Chondrocyte (in vitro differentiated cells): ENCODE data around the gene TEX53. TPM values are rescaled to one million over a fixed set of nuclear protein-coding genes. Genes with fewer than 3 reads are reported as not detected.
A peak's percentile ranks its signal among the peaks of the same experiment; 100 is the strongest.

Experiments used
- DNase-seq: peaks from one replicate; pipeline ENCODE4 v3.0.0; 2021; ENCODE audit warnings: mixed read lengths, low spot score
- H3K27ac Mint-ChIP-seq: one replicate; pipeline ENCODE4 v1.8.0; 2021; ENCODE audit warnings: mild to moderate bottlenecking, moderate library complexity, mixed read lengths; ENCODE audit not compliant: unreplicated experiment
- H3K27me3 Mint-ChIP-seq: 2 replicates; pipeline ENCODE4 v1.8.0; 2021; ENCODE audit warnings: low read depth, mixed read lengths
- H3K36me3 Mint-ChIP-seq: 2 replicates; pipeline ENCODE4 v1.8.0; 2021; ENCODE audit warnings: low read depth, mixed read lengths
- H3K4me1 Mint-ChIP-seq: 2 replicates; pipeline ENCODE4 v1.8.0; 2021; ENCODE audit warnings: low read depth, mild to moderate bottlenecking, mixed read lengths
- H3K4me3 Mint-ChIP-seq: one replicate; pipeline ENCODE4 v1.8.0; 2021; ENCODE audit warnings: mild to moderate bottlenecking, moderate library complexity, mixed read lengths; ENCODE audit not compliant: unreplicated experiment
- H3K9me3 Mint-ChIP-seq: 2 replicates; pipeline ENCODE4 v1.8.0; 2021; ENCODE audit warnings: low read depth, mixed read lengths
- total RNA-seq: library from RNA; stranded (reverse); gene quantifications from 3 replicates; pipeline ENCODE4 v1.2.1, GENCODE V29; 2021
- TF ChIP-seq, protein P1 (sequence below): fragments of 200-600 bp; sonication (generic); IDR thresholded peaks from 2 replicates; pipeline ENCODE4 v1.5.0; 2021; ENCODE audit warnings: antibody characterized with exemption, mild to moderate bottlenecking, moderate library complexity

Gene TEX53
- total RNA-seq, 1 donor from 2014 or later = not detected

DNA sequence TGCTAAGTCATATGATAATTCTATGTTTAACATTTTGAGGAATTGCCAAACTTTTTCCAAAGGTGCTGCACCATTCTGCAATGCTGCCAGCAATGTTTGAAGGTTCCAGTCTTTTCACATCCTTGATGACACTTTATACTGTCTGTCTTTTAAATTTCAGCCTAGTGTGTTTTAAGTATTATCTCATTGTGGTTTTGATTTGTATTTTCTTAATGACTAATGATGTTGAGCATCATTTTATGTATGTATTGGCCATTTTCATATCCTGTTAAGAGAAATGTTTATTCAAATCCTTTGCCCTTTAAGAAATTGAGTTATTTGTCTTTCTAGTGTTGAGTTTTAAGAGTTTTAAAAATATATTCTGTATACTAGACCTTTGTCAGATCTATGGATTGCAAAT lies 29.4 kb upstream of the TEX53 start:
- no peak overlapping the region for H3K27ac Mint-ChIP-seq
- TF ChIP-seq, protein P1, sequence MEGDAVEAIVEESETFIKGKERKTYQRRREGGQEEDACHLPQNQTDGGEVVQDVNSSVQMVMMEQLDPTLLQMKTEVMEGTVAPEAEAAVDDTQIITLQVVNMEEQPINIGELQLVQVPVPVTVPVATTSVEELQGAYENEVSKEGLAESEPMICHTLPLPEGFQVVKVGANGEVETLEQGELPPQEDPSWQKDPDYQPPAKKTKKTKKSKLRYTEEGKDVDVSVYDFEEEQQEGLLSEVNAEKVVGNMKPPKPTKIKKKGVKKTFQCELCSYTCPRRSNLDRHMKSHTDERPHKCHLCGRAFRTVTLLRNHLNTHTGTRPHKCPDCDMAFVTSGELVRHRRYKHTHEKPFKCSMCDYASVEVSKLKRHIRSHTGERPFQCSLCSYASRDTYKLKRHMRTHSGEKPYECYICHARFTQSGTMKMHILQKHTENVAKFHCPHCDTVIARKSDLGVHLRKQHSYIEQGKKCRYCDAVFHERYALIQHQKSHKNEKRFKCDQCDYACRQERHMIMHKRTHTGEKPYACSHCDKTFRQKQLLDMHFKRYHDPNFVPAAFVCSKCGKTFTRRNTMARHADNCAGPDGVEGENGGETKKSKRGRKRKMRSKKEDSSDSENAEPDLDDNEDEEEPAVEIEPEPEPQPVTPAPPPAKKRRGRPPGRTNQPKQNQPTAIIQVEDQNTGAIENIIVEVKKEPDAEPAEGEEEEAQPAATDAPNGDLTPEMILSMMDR = no peak
- H3K4me1 Mint-ChIP-seq = peaks cover 25% of the 10 kb centered on the region
- no peak overlapping the region for H3K4me3 Mint-ChIP-seq
- H3K36me3 Mint-ChIP-seq = no peaks in the 10 kb centered on the region
- DNase-seq = no peak
- H3K27me3 Mint-ChIP-seq = no peaks in the 10 kb centered on the region
- peaks cover 4% of the 10 kb centered on the region for H3K9me3 Mint-ChIP-seq

DNA sequence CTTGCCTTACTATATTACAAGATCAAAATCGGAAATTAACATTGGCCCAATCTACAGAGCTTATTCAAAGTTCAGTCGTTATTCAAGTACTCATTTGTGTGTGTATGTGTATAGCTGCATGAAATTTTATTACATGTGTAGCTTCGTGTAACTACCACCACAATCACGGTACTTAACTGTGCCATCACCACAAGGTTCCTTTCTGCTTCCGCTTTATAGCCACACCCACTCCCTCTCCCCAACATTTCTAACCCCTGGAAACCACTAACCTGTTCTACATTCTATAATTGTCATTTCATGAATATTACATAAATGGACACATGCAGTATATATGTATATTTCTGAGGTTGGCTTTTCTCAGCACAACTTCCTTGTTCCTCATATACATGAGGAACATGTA lies 28.3 kb upstream of the TEX53 start:
- Mint-ChIP-seq H3K4me3 (no peak overlapping the region), H3K27ac (no peak overlapping the region), H3K9me3 (peaks cover 4% of the 10 kb centered on the region), H3K4me1 (peaks cover 16% of the 10 kb centered on the region), H3K27me3 (no peaks in the 10 kb centered on the region), H3K36me3 (no peaks in the 10 kb centered on the region)
- DNase-seq = no peak
- TF ChIP-seq, protein P1 = no peak

DNA sequence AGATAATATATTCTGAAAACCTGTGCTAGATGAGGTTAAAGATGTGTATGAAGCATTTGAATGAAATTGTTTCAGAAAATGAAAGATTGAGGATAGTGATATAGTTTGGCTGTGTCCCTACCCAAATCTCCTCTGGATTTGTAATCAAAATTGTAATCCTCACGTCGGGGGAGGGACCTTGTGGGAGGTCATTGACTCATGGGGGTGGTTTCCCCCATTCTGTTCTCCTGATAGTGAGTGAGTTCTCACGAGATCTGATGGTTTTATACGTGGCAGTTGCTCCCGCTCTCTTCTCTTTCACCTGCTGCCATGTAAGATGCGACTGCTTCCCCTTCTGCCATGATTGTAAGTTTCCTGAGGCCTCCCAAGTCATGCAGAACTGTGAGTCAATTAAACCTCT lies 26.4 kb upstream of the TEX53 start:
- DNase-seq = no peak
- peaks cover 4% of the 10 kb centered on the region for H3K9me3 Mint-ChIP-seq
- H3K27ac Mint-ChIP-seq = no peak overlapping the region
- peaks cover 12% of the 10 kb centered on the region for H3K4me1 Mint-ChIP-seq
- H3K4me3 Mint-ChIP-seq = no peak overlapping the region
- TF ChIP-seq, protein P1 = no peak
- H3K27me3 Mint-ChIP-seq = no peaks in the 10 kb centered on the region
- H3K36me3 Mint-ChIP-seq = no peaks in the 10 kb centered on the region

DNA sequence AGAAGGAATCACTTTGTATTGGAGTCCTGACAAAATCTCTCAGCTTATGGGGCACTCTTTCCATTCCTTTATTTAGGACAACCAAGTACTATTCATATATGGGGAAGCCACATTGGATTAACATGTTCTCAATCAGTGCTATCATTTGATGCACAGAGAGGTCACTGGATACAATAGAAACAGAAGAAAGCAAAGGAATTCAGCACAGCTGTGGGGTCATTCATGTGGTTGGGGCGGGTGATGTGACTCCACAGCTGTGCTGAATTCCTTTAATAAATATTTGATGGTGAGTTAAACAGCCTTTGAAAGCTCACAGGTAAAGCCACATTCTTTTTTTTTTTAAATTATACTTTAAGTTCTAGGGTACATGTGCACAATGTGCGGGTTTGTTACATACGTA lies 25.2 kb upstream of the TEX53 start:
- no peak for DNase-seq
- H3K4me3 Mint-ChIP-seq = no peak overlapping the region
- TF ChIP-seq, protein P1 = no peak
- H3K4me1 Mint-ChIP-seq = peaks cover 24% of the 10 kb centered on the region
- H3K36me3 Mint-ChIP-seq = no peaks in the 10 kb centered on the region
- peaks cover 4% of the 10 kb centered on the region for H3K9me3 Mint-ChIP-seq
- H3K27me3 Mint-ChIP-seq = no peaks in the 10 kb centered on the region
- no peak overlapping the region for H3K27ac Mint-ChIP-seq

DNA sequence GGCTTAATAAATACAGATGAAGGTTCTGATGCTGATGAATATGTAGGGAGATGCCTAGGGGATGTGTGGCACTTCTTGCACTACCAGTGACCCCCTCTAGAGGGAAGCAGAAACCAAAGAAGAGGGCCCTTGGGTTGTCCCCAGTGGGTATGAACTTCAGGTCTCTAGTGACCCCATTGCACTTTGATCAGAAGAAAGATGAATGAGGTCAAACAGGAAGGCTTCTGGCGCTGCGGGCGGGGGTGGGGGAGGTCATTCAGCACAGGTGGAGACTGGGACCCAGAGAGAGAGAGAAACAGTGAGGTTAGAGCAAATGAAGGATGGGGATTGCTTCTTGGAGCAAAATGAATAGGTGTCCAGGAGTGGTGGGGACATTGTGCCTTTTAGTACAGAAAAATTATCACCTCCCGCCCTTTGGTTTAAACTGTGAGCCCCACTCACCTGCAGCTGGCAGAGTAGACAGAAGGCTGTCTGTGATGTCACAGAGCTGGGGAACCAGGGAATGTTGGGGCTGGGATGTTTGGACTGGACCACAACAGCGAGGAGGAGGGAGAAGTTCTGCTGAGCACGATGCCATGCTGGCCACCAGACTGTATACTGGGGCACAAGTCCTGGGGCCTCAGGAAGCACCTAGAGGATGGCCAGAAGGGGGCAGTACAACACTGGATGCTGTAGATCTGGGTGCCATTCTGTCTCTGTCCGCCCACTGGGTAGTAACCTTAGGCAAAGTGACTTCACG lies 24.2 kb upstream of the TEX53 start, which contains the start of gene TEX48:
TEX48 (minus strand) TSS at position 599 of the 739 bp plus-strand sequence. CDS start 10,469 bp downstream, outside the sequence.
- Mint-ChIP-seq H3K9me3 (peaks cover under 1% of the 10 kb centered on the region), H3K36me3 (no peaks in the 10 kb centered on the region), H3K4me3 (no peak within 1 kb of the TSS), H3K4me1 (peaks cover 28% of the 10 kb centered on the region), H3K27me3 (no peaks in the 10 kb centered on the region), H3K27ac (no peak within 1 kb of the TSS)
- TF ChIP-seq, protein P1 = peak; percentile 77
- no peak for DNase-seq
